ENCODE data around the gene UCHL1. TPM values are rescaled to one million over a fixed set of nuclear protein-coding genes. Genes with fewer than 3 reads are reported as not detected.
A peak's percentile ranks its signal among the peaks of the same experiment; 100 is the strongest.

Gene UCHL1
- total RNA-seq, 6 experiments from 2014 or later: 349 to 502 (median 461) TPM

DNA sequence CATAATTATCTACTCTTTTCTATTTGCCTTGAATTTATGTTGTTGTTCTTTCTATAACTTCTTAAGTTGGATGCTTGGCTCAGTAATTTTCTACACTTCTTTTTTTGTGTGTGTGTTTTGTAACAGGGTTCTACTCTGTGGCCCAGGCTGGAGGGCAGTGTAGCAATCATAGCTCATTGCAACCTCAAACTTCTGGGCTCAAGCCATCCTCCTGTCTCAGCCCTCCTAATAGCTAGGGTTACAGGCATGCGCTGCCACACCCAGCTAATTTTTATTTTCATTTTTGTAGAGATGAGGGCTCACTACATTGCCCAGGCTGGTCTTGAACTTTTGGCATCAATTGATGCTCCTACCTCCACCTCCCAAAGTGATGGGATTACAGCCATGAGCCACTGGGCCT lies 20.7 kb upstream of the UCHL1 start:
- no peak for DNase-seq

DNA sequence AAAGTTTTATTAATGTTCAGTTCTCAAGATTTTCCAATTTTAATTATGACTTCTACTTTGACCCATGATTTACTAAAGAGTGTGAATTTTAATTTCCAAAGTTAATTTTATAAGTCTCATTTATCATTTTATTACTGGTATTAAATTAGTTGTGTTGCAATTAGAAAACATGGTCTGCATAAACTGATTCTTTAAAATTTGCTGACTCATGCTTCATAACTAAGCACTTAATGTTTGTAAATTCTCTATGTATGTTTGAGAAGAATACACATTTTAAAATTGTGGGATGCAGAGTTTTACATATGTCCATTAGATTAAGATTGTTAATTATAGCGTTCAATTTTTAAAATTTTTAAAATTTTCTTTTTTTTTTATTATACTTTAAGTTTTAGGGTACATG lies 20.2 kb upstream of the UCHL1 start:
- no peaks in the 10 kb centered on the region for H3K36me3 Mint-ChIP-seq (ENCODE audit: low read depth)

More for the DNA sequence above, 20.7 kb upstream of the UCHL1 start:
- H3K27ac Mint-ChIP-seq: no peak overlapping the region
- no peaks in the 10 kb centered on the region for H3K9me3 Mint-ChIP-seq
- H3K4me1 Mint-ChIP-seq (ENCODE audit: low read depth): peaks cover 5% of the 10 kb centered on the region; the same call in 1 of the 2 replicates
- no peaks in the 10 kb centered on the region for H3K36me3 Mint-ChIP-seq (ENCODE audit: low read depth)
- peaks cover 2% of the 10 kb centered on the region for H3K27me3 Mint-ChIP-seq (ENCODE audit: insufficient read depth)
- TF ChIP-seq, protein P1, sequence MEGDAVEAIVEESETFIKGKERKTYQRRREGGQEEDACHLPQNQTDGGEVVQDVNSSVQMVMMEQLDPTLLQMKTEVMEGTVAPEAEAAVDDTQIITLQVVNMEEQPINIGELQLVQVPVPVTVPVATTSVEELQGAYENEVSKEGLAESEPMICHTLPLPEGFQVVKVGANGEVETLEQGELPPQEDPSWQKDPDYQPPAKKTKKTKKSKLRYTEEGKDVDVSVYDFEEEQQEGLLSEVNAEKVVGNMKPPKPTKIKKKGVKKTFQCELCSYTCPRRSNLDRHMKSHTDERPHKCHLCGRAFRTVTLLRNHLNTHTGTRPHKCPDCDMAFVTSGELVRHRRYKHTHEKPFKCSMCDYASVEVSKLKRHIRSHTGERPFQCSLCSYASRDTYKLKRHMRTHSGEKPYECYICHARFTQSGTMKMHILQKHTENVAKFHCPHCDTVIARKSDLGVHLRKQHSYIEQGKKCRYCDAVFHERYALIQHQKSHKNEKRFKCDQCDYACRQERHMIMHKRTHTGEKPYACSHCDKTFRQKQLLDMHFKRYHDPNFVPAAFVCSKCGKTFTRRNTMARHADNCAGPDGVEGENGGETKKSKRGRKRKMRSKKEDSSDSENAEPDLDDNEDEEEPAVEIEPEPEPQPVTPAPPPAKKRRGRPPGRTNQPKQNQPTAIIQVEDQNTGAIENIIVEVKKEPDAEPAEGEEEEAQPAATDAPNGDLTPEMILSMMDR (IDR thresholded peaks at IDR 0.05): no peak
- H3K4me3 Mint-ChIP-seq: no peak overlapping the region

DNA sequence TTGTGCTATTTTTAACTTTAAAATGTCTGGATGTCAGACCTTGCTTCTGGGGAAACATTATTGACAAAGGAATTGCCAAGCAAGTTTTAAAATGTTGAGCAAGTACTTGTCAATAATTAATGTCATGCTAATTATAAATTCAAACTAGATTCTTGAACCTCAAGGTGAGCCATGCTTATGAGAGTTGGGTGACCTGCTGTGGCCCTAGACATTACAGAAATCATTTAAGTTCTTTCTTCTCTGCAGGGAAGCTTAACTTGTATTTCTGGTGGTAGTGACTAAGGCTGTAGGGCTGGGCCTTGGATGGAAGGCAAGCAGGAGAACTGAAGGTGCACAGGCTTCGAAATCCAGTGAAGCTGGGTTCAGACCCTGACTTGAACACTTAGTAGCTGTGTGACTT lies 14.8 kb upstream of the UCHL1 start:
- Mint-ChIP-seq H3K4me3 (no peak overlapping the region), H3K9me3 (no peaks in the 10 kb centered on the region), H3K4me1 (ENCODE audit: low read depth) (no peaks in the 10 kb centered on the region), H3K36me3 (ENCODE audit: low read depth) (no peaks in the 10 kb centered on the region), H3K27me3 (ENCODE audit: insufficient read depth) (peaks cover 8% of the 10 kb centered on the region), H3K27ac (no peak overlapping the region)
- TF ChIP-seq, protein P1 (IDR thresholded peaks at IDR 0.05): no peak
- no peak for DNase-seq

More for the DNA sequence above, 20.2 kb upstream of the UCHL1 start:
- no peak overlapping the region for H3K27ac Mint-ChIP-seq
- H3K9me3 Mint-ChIP-seq: no peaks in the 10 kb centered on the region
- no peak overlapping the region for H3K4me3 Mint-ChIP-seq
- peaks cover 2% of the 10 kb centered on the region for H3K27me3 Mint-ChIP-seq (ENCODE audit: insufficient read depth)
- TF ChIP-seq, protein P1 (IDR thresholded peaks at IDR 0.05): no peak
- peaks cover 5% of the 10 kb centered on the region; the same call in 1 of the 2 replicates for H3K4me1 Mint-ChIP-seq (ENCODE audit: low read depth)
- DNase-seq: no peak

DNA sequence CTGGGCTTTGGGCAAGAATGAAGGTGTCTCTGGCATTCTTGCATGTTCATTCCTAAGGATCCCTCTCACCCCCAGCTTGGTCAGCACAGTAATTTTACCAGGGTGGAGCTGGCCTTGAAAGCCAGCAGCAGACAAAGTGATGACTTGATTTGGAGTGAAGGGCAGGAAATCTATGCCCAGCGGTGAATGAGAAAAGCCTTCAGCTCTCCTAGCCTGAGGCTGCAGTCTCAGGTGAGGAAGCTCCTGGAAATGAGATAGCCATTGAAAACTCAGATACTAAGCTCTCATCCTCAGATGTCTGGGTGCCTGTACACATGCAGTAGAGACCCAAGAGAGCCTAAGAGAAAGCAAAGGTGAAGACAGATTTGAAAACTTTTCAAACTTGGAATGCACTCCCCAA lies 10.7 kb upstream of the UCHL1 start:
- Mint-ChIP-seq H3K27ac (no peak overlapping the region), H3K4me3 (no peak overlapping the region), H3K27me3 (ENCODE audit: insufficient read depth) (peaks cover 16% of the 10 kb centered on the region), H3K9me3 (no peaks in the 10 kb centered on the region), H3K4me1 (ENCODE audit: low read depth) (no peaks in the 10 kb centered on the region), H3K36me3 (ENCODE audit: low read depth) (no peaks in the 10 kb centered on the region)
- DNase-seq: no peak
- TF ChIP-seq, protein P1 (IDR thresholded peaks at IDR 0.05): no peak

DNA sequence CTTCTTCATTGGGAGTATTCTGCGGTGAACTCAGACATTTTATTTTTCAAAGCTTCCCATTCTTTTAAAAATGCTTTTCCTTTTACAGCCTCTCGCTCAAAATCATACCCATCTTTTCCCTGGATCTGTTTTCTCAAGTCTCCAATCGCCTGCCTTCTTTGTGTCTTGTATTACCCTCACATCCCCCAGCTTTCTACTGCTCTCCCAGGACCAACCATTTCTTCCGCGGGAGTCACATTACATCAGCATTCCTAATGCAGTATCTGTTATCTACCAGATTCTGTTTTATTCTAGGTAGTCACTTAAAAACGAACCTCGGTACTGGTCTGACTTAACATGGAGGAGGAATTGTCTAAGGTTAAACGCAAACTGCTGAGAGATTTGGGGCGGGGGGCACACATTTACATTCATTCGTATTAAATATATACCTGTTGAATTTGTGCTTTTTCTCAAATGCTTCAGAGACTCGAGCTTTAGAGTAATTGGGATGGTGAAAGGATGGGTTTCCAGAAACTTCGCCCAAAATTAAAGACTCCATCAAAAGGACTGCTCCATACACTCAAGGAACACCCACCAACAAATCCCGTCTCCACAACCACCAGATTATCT lies 493 bp upstream of the UCHL1 start:
- Mint-ChIP-seq H3K4me3 (peak overlapping the region; percentile 82), H3K27ac (peak overlapping the region; percentile 59), H3K9me3 (no peaks in the 10 kb centered on the region), H3K36me3 (ENCODE audit: low read depth) (peaks cover 16% of the 10 kb centered on the region), H3K4me1 (ENCODE audit: low read depth) (peaks cover 28% of the 10 kb centered on the region), H3K27me3 (ENCODE audit: insufficient read depth) (peaks cover 17% of the 10 kb centered on the region)
- peak; percentile 7 for DNase-seq
- TF ChIP-seq, protein P1 (IDR thresholded peaks at IDR 0.05): no peak

All from HFFc6 (cell line).